ENCODE results near the gene UBE2D3.
A peak's percentile ranks its signal among the peaks of the same experiment; 100 is the strongest.
"Not testable (repeated sequence)": the region's sequence is repeated elsewhere in the genome, so short reads cannot be mapped to it uniquely, and the experiment has no call there.

UBE2D3 gene

DNA sequence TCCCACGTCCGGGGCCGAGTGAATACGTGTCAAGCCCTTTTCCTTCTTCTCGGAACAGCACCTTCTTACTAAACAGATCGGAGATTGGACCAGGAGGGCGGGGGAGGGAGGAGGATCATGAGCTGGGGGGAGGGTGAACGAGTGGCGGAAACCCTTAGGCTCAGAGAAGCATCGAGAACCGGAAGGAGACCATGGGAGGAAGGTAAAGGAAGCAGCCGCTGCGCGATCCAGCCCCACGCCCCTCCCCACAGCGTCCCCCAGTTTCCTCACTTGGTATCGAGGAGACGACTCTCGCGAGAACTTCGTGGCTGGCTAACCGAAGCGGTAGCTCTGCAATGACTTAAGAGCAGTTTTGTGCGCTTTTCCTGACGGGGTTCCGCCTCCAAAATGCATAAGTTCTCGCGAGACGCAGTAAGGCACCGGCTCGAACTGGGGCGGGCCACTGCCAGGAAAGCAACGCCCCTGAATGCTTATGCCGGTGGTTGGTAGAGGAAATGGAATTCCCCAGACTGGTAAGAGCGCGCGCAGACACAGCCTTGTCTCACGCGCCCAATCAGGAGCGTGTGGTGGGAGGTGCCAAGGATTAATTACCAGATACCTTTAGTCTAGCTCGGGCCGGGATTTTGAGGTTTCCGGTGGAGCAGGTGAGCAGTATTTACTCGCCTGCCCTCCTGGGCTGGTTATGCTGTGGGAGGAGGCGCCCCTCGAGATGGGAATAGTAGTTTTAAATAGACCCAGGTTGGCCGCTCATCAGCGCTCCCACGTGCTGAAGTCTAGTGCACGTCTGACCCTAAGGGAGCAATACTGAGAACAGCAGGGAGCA, 534 bp upstream of the UBE2D3 start:
- Histone ChIP-seq H3K4me3 (ENCODE audit: low read depth in 1 of 2, low read length in 2 of 2) (peak overlapping the region; percentile 90 to 92), H3K36me3 (ENCODE audit: control insufficient read depth in 1 of 2, insufficient read depth in 2 of 2, low read length in 2 of 2) (peaks cover 0 to 40% of the 10 kb centered on the region in 2 donors), H3K4me1 (ENCODE audit: control insufficient read depth in 1 of 2, insufficient read depth in 2 of 2, low read length in 2 of 2) (peaks cover 19 to 23% of the 10 kb centered on the region in 2 donors), H3K27ac (ENCODE audit: low read length) (peak overlapping the region; percentile 99), H3K27me3 (ENCODE audit: low read depth, low read length) (no peaks in the 10 kb centered on the region), H3K9me3 (ENCODE audit: control insufficient read depth in 1 of 2, low read length in 2 of 2) (no peaks in the 10 kb centered on the region)

DNA sequence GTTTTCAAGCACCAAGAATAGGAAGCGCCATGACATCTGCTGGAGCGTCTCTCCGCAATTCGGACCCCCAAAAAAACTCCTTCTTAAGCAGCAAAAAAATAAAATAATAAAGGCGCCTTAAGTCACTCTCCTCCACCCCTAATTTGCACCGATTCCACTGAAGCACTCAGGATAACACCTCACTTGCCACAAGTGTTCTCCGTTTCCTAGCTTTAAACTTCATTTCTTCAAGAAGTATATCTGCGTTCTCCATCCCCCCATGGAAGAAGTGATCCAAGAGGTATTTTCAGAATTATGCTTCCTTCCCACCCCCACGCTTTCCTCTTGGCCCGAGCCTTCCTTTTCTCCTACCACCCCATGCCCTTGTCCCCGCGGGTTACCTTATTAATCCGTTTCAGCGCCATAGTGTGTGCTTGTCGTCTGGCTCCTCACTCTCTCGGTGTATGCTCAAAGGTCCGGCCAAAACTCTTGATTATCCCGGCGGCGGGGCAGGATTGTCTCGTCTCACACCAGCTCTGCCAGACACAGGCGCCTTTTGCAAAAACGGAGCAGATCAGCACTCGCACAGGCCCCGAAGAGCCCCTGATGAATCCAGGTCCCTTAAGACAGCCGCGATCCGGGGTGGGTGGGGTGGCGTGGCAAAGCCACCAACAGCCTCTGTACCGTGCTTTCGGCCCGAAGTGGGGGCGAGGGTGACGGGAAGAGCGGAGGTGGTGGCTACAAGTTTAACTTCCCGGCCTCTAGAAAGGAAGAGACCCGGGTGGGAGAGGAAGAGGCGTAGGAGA, 1.1 kb downstream of the UBE2D3 start:
- Histone ChIP-seq H3K4me3 (ENCODE audit: low read depth in 1 of 2, low read length in 2 of 2) (peak overlapping the region; percentile 90 to 92), H3K27ac (ENCODE audit: low read length) (peak overlapping the region; percentile 99), H3K36me3 (ENCODE audit: control insufficient read depth in 1 of 2, insufficient read depth in 2 of 2, low read length in 2 of 2) (peaks cover 4 to 40% of the 10 kb centered on the region in 2 donors), H3K9me3 (ENCODE audit: control insufficient read depth in 1 of 2, low read length in 2 of 2) (no peaks in the 10 kb centered on the region), H3K4me1 (ENCODE audit: control insufficient read depth in 1 of 2, insufficient read depth in 2 of 2, low read length in 2 of 2) (peaks cover 26 to 39% of the 10 kb centered on the region in 2 donors), H3K27me3 (ENCODE audit: low read depth, low read length) (no peaks in the 10 kb centered on the region)

DNA sequence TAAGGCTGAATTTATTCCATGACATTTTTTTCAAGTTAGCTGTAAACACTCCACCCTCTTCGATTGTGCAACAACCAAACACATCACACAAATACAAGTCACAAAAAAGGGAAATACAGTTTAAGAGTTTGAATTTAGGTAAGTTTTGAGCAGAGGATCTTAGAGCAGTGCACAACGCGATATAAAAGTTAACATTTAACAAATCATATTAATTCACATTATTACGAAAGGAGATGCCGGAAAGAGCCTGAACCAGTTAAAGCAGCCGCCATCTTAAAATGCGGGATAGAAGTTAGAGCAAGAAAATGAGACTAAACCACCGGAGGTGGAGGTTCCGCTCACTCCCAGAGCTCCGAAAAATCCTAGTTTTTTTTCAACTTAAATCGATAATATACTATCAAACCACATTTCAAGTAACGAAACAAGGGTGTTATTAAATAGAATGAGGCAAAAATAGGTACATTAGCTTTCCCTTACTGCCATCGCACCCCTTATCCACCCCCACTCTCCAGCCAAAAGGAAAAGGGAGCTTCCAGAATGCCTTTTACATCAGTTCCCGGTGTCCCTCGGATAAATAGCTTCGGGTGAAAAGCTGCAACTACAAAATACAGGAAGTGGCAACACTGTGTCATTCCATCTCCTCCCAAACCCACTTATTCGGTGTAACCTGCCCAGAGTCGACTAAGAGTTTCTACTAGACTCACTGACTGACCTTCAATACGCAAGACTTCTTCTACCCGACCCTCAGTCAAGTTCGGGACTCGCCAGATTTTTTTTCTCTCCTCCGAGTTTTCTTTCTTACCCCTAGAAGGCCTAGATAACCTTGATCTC, 1.9 kb downstream of the UBE2D3 start:
- Histone ChIP-seq H3K4me1 (ENCODE audit: control insufficient read depth in 1 of 2, insufficient read depth in 2 of 2, low read length in 2 of 2) (peaks cover 26 to 47% of the 10 kb centered on the region in 2 donors), H3K27ac (ENCODE audit: low read length) (peak overlapping the region; percentile 99), H3K4me3 (ENCODE audit: low read depth in 1 of 2, low read length in 2 of 2) (peak overlapping the region; percentile 90 to 92), H3K27me3 (ENCODE audit: low read depth, low read length) (no peaks in the 10 kb centered on the region), H3K36me3 (ENCODE audit: control insufficient read depth in 1 of 2, insufficient read depth in 2 of 2, low read length in 2 of 2) (peaks cover 4 to 40% of the 10 kb centered on the region in 2 donors), H3K9me3 (ENCODE audit: control insufficient read depth in 1 of 2, low read length in 2 of 2) (no peaks in the 10 kb centered on the region)

DNA sequence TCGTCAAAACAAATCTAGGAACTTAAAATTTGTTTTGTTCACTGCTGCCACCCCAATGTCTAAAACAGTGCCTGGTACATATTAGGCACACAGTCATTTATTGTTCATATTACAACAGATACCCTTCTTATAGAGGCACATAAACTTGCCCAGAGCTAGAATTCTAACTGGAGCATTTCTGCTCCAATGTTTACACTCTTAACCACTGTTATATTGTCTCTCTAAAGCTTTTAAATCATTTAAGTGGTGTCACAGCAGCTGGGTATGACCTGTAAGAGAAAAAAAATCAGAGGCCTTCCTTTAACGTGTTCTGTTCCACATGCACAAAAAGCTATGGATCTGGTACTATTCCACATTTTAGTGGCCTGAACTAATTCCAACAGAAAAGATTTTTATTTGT, 3.0 kb downstream of the UBE2D3 start:
- Histone ChIP-seq H3K36me3 (ENCODE audit: control insufficient read depth in 1 of 2, insufficient read depth in 2 of 2, low read length in 2 of 2) (peaks cover 4 to 40% of the 10 kb centered on the region in 2 donors), H3K4me1 (ENCODE audit: control insufficient read depth in 1 of 2, insufficient read depth in 2 of 2, low read length in 2 of 2) (peaks cover 32 to 58% of the 10 kb centered on the region in 2 donors), H3K4me3 (ENCODE audit: low read depth in 1 of 2, low read length in 2 of 2) (peak overlapping the region; percentile 90 to 92), H3K27me3 (ENCODE audit: low read depth, low read length) (no peaks in the 10 kb centered on the region), H3K27ac (ENCODE audit: low read length) (peak overlapping the region; percentile 99), H3K9me3 (ENCODE audit: control insufficient read depth in 1 of 2, low read length in 2 of 2) (no peaks in the 10 kb centered on the region)

DNA sequence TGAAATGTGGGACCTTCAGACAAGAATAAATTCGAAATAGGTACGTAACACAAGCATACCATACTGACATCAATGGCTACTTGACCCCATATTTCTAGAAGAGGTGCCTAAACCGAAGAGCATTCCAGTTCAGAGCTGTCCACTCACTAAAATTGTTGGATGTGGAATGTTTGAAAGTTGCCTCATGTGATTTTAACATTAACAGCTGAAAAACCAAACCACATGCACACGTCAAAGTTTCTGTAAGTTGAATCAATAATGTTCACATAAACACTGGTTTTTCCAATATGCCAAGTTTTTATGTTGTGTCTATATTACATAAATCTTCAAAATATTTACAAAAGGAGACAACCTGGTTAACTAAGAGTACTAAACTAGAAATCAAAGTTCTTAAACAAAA, 3.5 kb downstream of the UBE2D3 start:
- H3K27ac ChIP-seq (ENCODE audit: low read length) = peak overlapping the region; percentile 99
- peak overlapping the region; percentile 90 to 92 for H3K4me3 ChIP-seq (ENCODE audit: low read depth in 1 of 2, low read length in 2 of 2)
- no peaks in the 10 kb centered on the region for H3K9me3 ChIP-seq (ENCODE audit: control insufficient read depth in 1 of 2, low read length in 2 of 2)
- peaks cover 4 to 40% of the 10 kb centered on the region in 2 donors for H3K36me3 ChIP-seq (ENCODE audit: control insufficient read depth in 1 of 2, insufficient read depth in 2 of 2, low read length in 2 of 2)
- H3K4me1 ChIP-seq (ENCODE audit: control insufficient read depth in 1 of 2, insufficient read depth in 2 of 2, low read length in 2 of 2) = peaks cover 27 to 59% of the 10 kb centered on the region in 2 donors
- H3K27me3 ChIP-seq (ENCODE audit: low read depth, low read length) = no peaks in the 10 kb centered on the region

DNA sequence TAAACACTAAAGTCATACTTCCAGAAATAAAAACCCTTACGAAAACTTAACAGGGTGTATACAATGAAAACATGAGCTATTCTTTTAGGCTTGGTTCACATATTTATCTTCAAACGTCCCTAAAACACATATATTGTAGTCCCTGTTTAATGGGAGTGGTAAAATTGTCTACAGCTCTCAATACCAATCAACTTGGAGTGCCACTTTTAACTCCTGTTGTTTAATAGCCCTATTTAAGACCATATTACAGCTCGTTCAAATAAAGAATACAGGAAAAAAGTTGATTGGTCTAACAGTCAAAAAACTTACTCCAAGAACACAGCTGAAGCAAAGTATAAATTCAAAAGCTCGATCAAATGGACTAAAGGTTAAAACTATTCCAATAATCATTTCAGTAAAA, 3.9 kb downstream of the UBE2D3 start:
- Histone ChIP-seq H3K4me1 (ENCODE audit: control insufficient read depth in 1 of 2, insufficient read depth in 2 of 2, low read length in 2 of 2) (peaks cover 28 to 63% of the 10 kb centered on the region in 2 donors), H3K27ac (ENCODE audit: low read length) (peak overlapping the region; percentile 99), H3K27me3 (ENCODE audit: low read depth, low read length) (no peaks in the 10 kb centered on the region), H3K4me3 (ENCODE audit: low read depth in 1 of 2, low read length in 2 of 2) (peak overlapping the region; percentile 90 to 92), H3K9me3 (ENCODE audit: control insufficient read depth in 1 of 2, low read length in 2 of 2) (no peaks in the 10 kb centered on the region), H3K36me3 (ENCODE audit: control insufficient read depth in 1 of 2, insufficient read depth in 2 of 2, low read length in 2 of 2) (peaks cover 4 to 40% of the 10 kb centered on the region in 2 donors)

DNA sequence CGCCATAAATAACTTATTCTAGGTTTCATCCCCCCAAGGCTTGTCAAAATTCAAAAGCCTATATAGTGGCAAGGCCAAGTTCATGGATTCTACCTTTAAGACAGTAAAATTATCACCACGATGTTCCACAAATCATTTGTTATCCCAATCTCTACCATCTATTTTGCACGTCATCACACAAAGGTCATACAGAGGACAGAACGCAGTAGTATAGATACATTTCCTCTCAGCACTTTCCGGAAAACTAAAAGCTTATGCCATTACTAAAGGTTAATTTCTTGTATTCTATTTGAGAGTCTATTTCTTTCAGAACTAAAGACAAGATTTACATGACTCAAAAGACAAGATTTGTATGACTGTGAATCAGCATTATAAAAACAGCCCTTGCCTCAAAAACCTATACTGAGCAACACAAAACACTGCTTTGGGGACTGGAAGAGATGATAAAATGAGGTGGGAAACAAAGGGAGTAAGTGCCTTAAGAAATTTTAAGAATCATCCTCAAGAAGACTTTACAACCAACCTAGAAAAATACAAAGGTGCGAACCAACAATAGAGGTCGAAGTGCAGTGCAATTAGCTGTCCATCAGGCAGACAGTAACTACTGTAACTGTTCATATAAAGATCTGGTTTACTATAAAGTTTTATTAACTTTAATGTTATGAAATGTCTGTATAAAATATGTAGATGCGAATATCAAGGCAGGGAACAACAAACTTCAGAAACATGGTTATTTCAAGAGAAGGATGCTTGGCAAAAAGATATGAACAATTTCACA, 7.6 kb downstream of the UBE2D3 start:
- Histone ChIP-seq H3K4me1 (ENCODE audit: control insufficient read depth in 1 of 2, insufficient read depth in 2 of 2, low read length in 2 of 2) (peaks cover 47 to 94% of the 10 kb centered on the region in 2 donors), H3K27me3 (ENCODE audit: low read depth, low read length) (no peaks in the 10 kb centered on the region), H3K9me3 (ENCODE audit: control insufficient read depth in 1 of 2, low read length in 2 of 2) (no peaks in the 10 kb centered on the region), H3K4me3 (ENCODE audit: low read depth in 1 of 2, low read length in 2 of 2) (peak overlapping the region; percentile 1 to 19), H3K27ac (ENCODE audit: low read length) (peak overlapping the region; percentile 40), H3K36me3 (ENCODE audit: control insufficient read depth in 1 of 2, insufficient read depth in 2 of 2, low read length in 2 of 2) (peaks cover 7 to 16% of the 10 kb centered on the region in 2 donors)

DNA sequence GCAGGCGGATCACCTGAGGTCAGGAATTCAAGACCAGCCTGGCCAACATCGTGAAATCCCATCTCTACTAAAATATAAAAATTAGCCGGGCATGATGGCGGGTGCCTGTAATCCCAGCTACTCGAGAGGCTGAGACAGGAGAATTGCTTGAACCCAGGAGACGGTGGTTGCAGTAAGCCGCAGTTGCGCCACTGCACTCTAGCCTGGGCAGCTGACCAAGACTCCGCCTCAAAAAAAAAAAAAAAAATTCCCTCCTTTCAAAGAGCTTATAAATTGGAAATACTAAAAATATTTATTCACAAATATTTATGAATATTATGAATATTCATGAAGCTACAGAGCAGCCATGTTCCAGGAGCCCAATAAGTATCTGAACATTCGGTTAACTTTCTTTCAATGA, 8.3 kb downstream of the UBE2D3 start:
- H3K9me3 ChIP-seq (ENCODE audit: control insufficient read depth in 1 of 2, low read length in 2 of 2); H3K4me3 ChIP-seq (ENCODE audit: low read depth in 1 of 2, low read length in 2 of 2); H3K27me3 ChIP-seq (ENCODE audit: low read depth, low read length); H3K36me3 ChIP-seq (ENCODE audit: control insufficient read depth in 1 of 2, insufficient read depth in 2 of 2, low read length in 2 of 2): not testable (repeated sequence)
- peak overlapping the region; percentile 40 for H3K27ac ChIP-seq (ENCODE audit: low read length)
- H3K4me1 ChIP-seq (ENCODE audit: control insufficient read depth in 1 of 2, insufficient read depth in 2 of 2, low read length in 2 of 2) = peaks cover 47 to 87% of the 10 kb centered on the region in 2 donors

DNA sequence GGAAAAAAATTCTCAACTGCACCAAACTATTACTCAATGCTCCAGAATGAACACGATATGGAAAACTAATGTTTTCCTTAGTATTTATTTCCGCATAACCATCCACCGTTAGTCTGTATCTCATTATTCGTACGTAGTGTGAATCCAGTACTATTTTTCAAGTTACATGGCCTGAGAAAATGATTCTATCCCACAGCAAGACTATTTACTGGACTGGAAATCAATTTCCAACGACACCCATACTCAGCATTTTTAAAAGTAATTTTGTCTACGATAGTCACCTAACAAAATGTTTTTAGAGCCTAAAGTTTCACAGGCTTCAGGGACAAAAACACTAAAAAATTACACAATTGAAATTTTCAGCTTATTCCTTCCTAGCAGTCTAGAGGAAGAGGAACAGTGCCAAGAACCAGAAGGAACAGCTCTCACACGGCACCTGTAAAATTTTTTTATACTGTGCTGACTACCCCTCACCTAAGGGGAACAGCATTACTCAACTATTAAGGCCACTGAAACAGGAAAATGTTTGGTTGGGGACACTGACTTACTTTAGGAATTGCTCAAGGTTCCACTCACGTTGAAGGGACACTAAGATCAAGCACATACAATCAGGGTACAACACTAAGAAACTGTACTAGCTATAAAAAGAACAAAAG, 9.6 kb downstream of the UBE2D3 start:
- H3K4me1 ChIP-seq (ENCODE audit: control insufficient read depth in 1 of 2, insufficient read depth in 2 of 2, low read length in 2 of 2) = peaks cover 33 to 86% of the 10 kb centered on the region in 2 donors
- H3K36me3 ChIP-seq (ENCODE audit: control insufficient read depth in 1 of 2, insufficient read depth in 2 of 2, low read length in 2 of 2) = peaks cover 7 to 9% of the 10 kb centered on the region in 2 donors
- H3K9me3 ChIP-seq (ENCODE audit: control insufficient read depth in 1 of 2, low read length in 2 of 2) = no peaks in the 10 kb centered on the region
- H3K4me3 ChIP-seq (ENCODE audit: low read depth in 1 of 2, low read length in 2 of 2) = peak overlapping the region in 1 of 2 donors; percentile 24
- no peaks in the 10 kb centered on the region for H3K27me3 ChIP-seq (ENCODE audit: low read depth, low read length)
- no peak overlapping the region for H3K27ac ChIP-seq (ENCODE audit: low read length)

DNA sequence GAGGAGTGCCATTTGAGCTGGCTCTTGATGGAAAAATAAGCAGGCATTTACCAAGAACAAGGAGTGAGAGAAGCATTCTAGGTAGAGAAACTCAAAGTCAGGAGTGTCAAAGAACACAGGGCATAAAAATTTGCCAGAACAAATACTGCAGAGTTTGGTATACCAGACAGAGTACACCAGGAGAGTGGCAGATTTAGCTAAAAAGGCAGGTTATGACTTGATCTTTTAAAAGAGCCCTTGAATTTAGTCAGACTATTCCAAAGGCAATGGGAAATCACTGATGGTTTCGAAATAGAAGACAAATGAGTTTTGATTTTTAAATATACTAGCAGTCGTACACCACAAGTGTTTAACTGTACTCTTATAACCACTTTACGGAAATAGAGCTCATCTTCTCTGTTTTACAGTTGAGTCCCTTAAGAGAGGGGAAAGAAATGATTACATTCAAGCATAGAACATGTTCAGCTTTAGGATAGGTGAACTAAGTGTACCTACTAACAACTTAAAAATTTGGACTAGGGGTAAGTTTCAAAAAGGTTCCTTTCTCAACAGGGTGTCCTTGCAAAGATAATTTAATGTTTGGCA, 10.2 kb downstream of the UBE2D3 start:
- Histone ChIP-seq H3K27me3 (ENCODE audit: low read depth, low read length) (no peaks in the 10 kb centered on the region), H3K36me3 (ENCODE audit: control insufficient read depth in 1 of 2, insufficient read depth in 2 of 2, low read length in 2 of 2) (peaks cover 7 to 9% of the 10 kb centered on the region in 2 donors), H3K27ac (ENCODE audit: low read length) (peak overlapping the region; percentile 29), H3K4me1 (ENCODE audit: control insufficient read depth in 1 of 2, insufficient read depth in 2 of 2, low read length in 2 of 2) (peaks cover 31 to 86% of the 10 kb centered on the region in 2 donors), H3K4me3 (ENCODE audit: low read depth in 1 of 2, low read length in 2 of 2) (no peak overlapping the region), H3K9me3 (ENCODE audit: control insufficient read depth in 1 of 2, low read length in 2 of 2) (no peaks in the 10 kb centered on the region)

All from muscle layer of duodenum (tissue), 2 donors.